Measurements from ENCODE around the gene BLOC1S1. TPM values are rescaled to one million over a fixed set of nuclear protein-coding genes. Genes with fewer than 3 reads are reported as not detected.
A peak's percentile ranks its signal among the peaks of the same experiment; 100 is the strongest.
"Not testable (repeated sequence)": the region's sequence is repeated elsewhere in the genome, so short reads cannot be mapped to it uniquely, and the experiment has no call there.

BLOC1S1 gene
- total RNA-seq, 1 donor from 2014 or later: 51.0 TPM

- Histone ChIP-seq H4K20me1 (ENCODE audit: insufficient read depth, low read length) (peaks cover 22% of the 10 kb centered on the region), H3K27me3 (ENCODE audit: insufficient read depth, low read length) (no peaks in the 10 kb centered on the region), H2AFZ (ENCODE audit: low read depth, low read length) (no peak overlapping the region), H3K9ac (ENCODE audit: low read length) (no peak overlapping the region), H3K79me2 (ENCODE audit: insufficient read depth, low read length) (peaks cover 2% of the 10 kb centered on the region), H3K27ac (ENCODE audit: low read depth, low read length) (no peak overlapping the region), H3K4me2 (ENCODE audit: low read length) (no peak overlapping the region), H3K4me3 (ENCODE audit: insufficient read depth, low read depth, low read length) (no peak overlapping the region), H3K36me3 (ENCODE audit: insufficient read depth, low read length) (peaks cover 51% of the 10 kb centered on the region), H3K4me1 (ENCODE audit: insufficient read depth, low read length) (no peaks in the 10 kb centered on the region), H3K9me3 (ENCODE audit: insufficient read depth, low read depth, low read length) (no peaks in the 10 kb centered on the region)
- TF ChIP-seq CTCF (IDR thresholded peaks at IDR 0.05; ENCODE audit: insufficient read depth, low read depth, low read length): no peak
- no peak for TF ChIP-seq EZH2 (IDR thresholded peaks at IDR 0.05; ENCODE audit: insufficient read depth, low read length)
- DNase-seq (ENCODE audit: low read depth) (no peak), FAIRE-seq (no peak)
- Mint-ChIP-seq H3K36me3 (ENCODE audit: low read depth, unreplicated experiment) (peaks cover 26% of the 10 kb centered on the region), H3K27me3 (ENCODE audit: low read depth, unreplicated experiment) (no peaks in the 10 kb centered on the region), H3K4me3 (ENCODE audit: unreplicated experiment) (no peak overlapping the region), H3K9me3 (ENCODE audit: unreplicated experiment) (peaks cover 5% of the 10 kb centered on the region), H3K27ac (ENCODE audit: unreplicated experiment) (no peak overlapping the region), H3K4me1 (ENCODE audit: low read depth, unreplicated experiment) (peaks cover 16% of the 10 kb centered on the region)
These were observed 41.9 kb downstream of the BLOC1S1 start for GRCh38 chr12:55757701-55758100.

- not testable (repeated sequence) for H3K4me3 Mint-ChIP-seq (ENCODE audit: unreplicated experiment); H3K4me1 ChIP-seq (ENCODE audit: insufficient read depth, low read length); H3K27ac ChIP-seq (ENCODE audit: low read depth, low read length); H3K9me3 Mint-ChIP-seq (ENCODE audit: unreplicated experiment); H3K9me3 ChIP-seq (ENCODE audit: insufficient read depth, low read depth, low read length); H3K79me2 ChIP-seq (ENCODE audit: insufficient read depth, low read length); H3K9ac ChIP-seq (ENCODE audit: low read length); DNase-seq (ENCODE audit: low read depth); H3K4me2 ChIP-seq (ENCODE audit: low read length); FAIRE-seq; H3K27me3 ChIP-seq (ENCODE audit: insufficient read depth, low read length); H3K27me3 Mint-ChIP-seq (ENCODE audit: low read depth, unreplicated experiment); H2AFZ ChIP-seq (ENCODE audit: low read depth, low read length); H3K4me3 ChIP-seq (ENCODE audit: insufficient read depth, low read depth, low read length)
- peaks cover 22% of the 10 kb centered on the region for H4K20me1 ChIP-seq (ENCODE audit: insufficient read depth, low read length)
- peaks cover 31% of the 10 kb centered on the region for H3K36me3 Mint-ChIP-seq (ENCODE audit: low read depth, unreplicated experiment)
- peaks cover 47% of the 10 kb centered on the region for H3K36me3 ChIP-seq (ENCODE audit: insufficient read depth, low read length)
- peak overlapping the region; percentile 34 for H3K27ac Mint-ChIP-seq (ENCODE audit: unreplicated experiment)
- peaks cover 16% of the 10 kb centered on the region for H3K4me1 Mint-ChIP-seq (ENCODE audit: low read depth, unreplicated experiment)
These were observed 42.7 kb downstream of the BLOC1S1 start for GRCh38 chr12:55758575-55758974.

- no peaks in the 10 kb centered on the region for H3K27me3 ChIP-seq (ENCODE audit: insufficient read depth, low read length)
- no peak overlapping the region for H3K4me2 ChIP-seq (ENCODE audit: low read length)
- Mint-ChIP-seq H3K4me1 (ENCODE audit: low read depth, unreplicated experiment) (peaks cover 4% of the 10 kb centered on the region), H3K36me3 (ENCODE audit: low read depth, unreplicated experiment) (peaks cover 32% of the 10 kb centered on the region), H3K4me3 (ENCODE audit: unreplicated experiment) (no peak overlapping the region), H3K27me3 (ENCODE audit: low read depth, unreplicated experiment) (no peaks in the 10 kb centered on the region), H3K27ac (ENCODE audit: unreplicated experiment) (no peak overlapping the region), H3K9me3 (ENCODE audit: unreplicated experiment) (peaks cover 5% of the 10 kb centered on the region)
- H3K4me3 ChIP-seq (ENCODE audit: insufficient read depth, low read depth, low read length): no peak overlapping the region
- no peak for FAIRE-seq
- DNase-seq (ENCODE audit: low read depth): no peak
- no peak overlapping the region for H3K9ac ChIP-seq (ENCODE audit: low read length)
- no peak overlapping the region for H3K27ac ChIP-seq (ENCODE audit: low read depth, low read length)
- H3K4me1 ChIP-seq (ENCODE audit: insufficient read depth, low read length): no peaks in the 10 kb centered on the region
- peaks cover 45% of the 10 kb centered on the region for H3K36me3 ChIP-seq (ENCODE audit: insufficient read depth, low read length)
- H3K9me3 ChIP-seq (ENCODE audit: insufficient read depth, low read depth, low read length): no peaks in the 10 kb centered on the region
- H3K79me2 ChIP-seq (ENCODE audit: insufficient read depth, low read length): peaks cover 14% of the 10 kb centered on the region
- no peak overlapping the region for H2AFZ ChIP-seq (ENCODE audit: low read depth, low read length)
- H4K20me1 ChIP-seq (ENCODE audit: insufficient read depth, low read length): peaks cover 13% of the 10 kb centered on the region
- TF ChIP-seq CTCF (IDR thresholded peaks at IDR 0.05; ENCODE audit: insufficient read depth, low read depth, low read length) (no peak), EZH2 (IDR thresholded peaks at IDR 0.05; ENCODE audit: insufficient read depth, low read length) (no peak)
These were observed 44.8 kb downstream of the BLOC1S1 start for GRCh38 chr12:55760663-55761062.
